H4 (cell line): Measurements from ENCODE around the gene LGALSL. TPM values are rescaled to one million over a fixed set of nuclear protein-coding genes. Genes with fewer than 3 reads are reported as not detected.
A peak's percentile ranks its signal among the peaks of the same experiment; 100 is the strongest.

Experiments used
- DNase-seq: peaks from one replicate; pipeline ENCODE4 v3.0.0-alpha.2; 2015; ENCODE audit warnings: low spot score
- total RNA-seq: library from RNA; depleted of rRNA; stranded (reverse); fragments of >200 nt; shearing (Covaris generic); gene quantifications from 2 replicates; pipeline ENCODE4 v1.2.3, GENCODE V29; 2014

LGALSL gene
- total RNA-seq, 1 experiment from 2014 or later = 5.0 TPM

- DNase-seq = no peak
These were observed 17.6 kb downstream of the LGALSL start for GRCh38 chr2:64471600-64471999.

GRCh38 chr2:64472881-64473280 is 18.9 kb downstream of the LGALSL start:
- DNase-seq = no peak

- no peak for DNase-seq
These were observed 20.2 kb downstream of the LGALSL start for GRCh38 chr2:64474121-64474571.

GRCh38 chr2:64474636-64475035 is 20.7 kb downstream of the LGALSL start:
- no peak for DNase-seq

- no peak for DNase-seq
These were observed 23.1 kb downstream of the LGALSL start for GRCh38 chr2:64477037-64477436.

- no peak for DNase-seq
These were observed 24.0 kb downstream of the LGALSL start for GRCh38 chr2:64477979-64478378.

- DNase-seq = no peak
These were observed 24.7 kb downstream of the LGALSL start for GRCh38 chr2:64478502-64479230.

GRCh38 chr2:64479259-64480117 is 25.5 kb downstream of the LGALSL start:
- no peak for DNase-seq

GRCh38 chr2:64481665-64482064 is 27.7 kb downstream of the LGALSL start:
- no peak for DNase-seq

GRCh38 chr2:64482243-64482642 is 28.3 kb downstream of the LGALSL start:
- DNase-seq = no peak

GRCh38 chr2:64482765-64483504 is 29.0 kb downstream of the LGALSL start:
- DNase-seq = peak; percentile 60

- no peak for DNase-seq
These were observed 31.4 kb downstream of the LGALSL start for GRCh38 chr2:64485331-64485730.

- DNase-seq = no peak
These were observed 32.0 kb downstream of the LGALSL start for GRCh38 chr2:64485961-64486360.

GRCh38 chr2:64487256-64488049 is 33.5 kb downstream of the LGALSL start:
- no peak for DNase-seq

- peak; percentile 19 for DNase-seq
These were observed 34.4 kb downstream of the LGALSL start for GRCh38 chr2:64488050-64488974.

- no peak for DNase-seq
These were observed 35.3 kb downstream of the LGALSL start for GRCh38 chr2:64489081-64489751.

- DNase-seq = no peak
These were observed 37.5 kb downstream of the LGALSL start for GRCh38 chr2:64491426-64491825.

- no peak for DNase-seq
These were observed 38.3 kb downstream of the LGALSL start for GRCh38 chr2:64492272-64492671.

GRCh38 chr2:64492821-64493220 is 38.9 kb downstream of the LGALSL start:
- no peak for DNase-seq

- DNase-seq = no peak
These were observed 39.8 kb downstream of the LGALSL start for GRCh38 chr2:64493788-64494187.
